Type B pancreatic cell (in vitro differentiated cells): ENCODE results near the gene IPCEF1. TPM values are rescaled to one million over a fixed set of nuclear protein-coding genes. Genes with fewer than 3 reads are reported as not detected.
A peak's percentile ranks its signal among the peaks of the same experiment; 100 is the strongest.
"Not testable (repeated sequence)": the region's sequence is repeated elsewhere in the genome, so short reads cannot be mapped to it uniquely, and the experiment has no call there.

ENCODE experiments used
- DNase-seq: peaks from one replicate; pipeline ENCODE4 v3.0.0; 2021; ENCODE audit warnings: mixed read lengths; ENCODE audit not compliant: unreplicated experiment; ENCODE audit errors: extremely low spot score
- H3K27ac Mint-ChIP-seq: 2 replicates; pipeline ENCODE4 v1.8.0; 2021; ENCODE audit warnings: mild to moderate bottlenecking, mixed read lengths
- H3K27me3 Mint-ChIP-seq: 2 replicates; pipeline ENCODE4 v1.8.0; 2021; ENCODE audit warnings: mixed read lengths
- H3K36me3 Mint-ChIP-seq: 2 replicates; pipeline ENCODE4 v1.8.0; 2021; ENCODE audit warnings: mixed read lengths
- H3K4me1 Mint-ChIP-seq: one replicate; pipeline ENCODE4 v1.8.0; 2021; ENCODE audit warnings: mixed read lengths; ENCODE audit not compliant: unreplicated experiment
- H3K4me3 Mint-ChIP-seq: 2 replicates; pipeline ENCODE4 v1.8.0; 2021; ENCODE audit warnings: mild to moderate bottlenecking, mixed read lengths
- H3K9me3 Mint-ChIP-seq: 2 replicates; pipeline ENCODE4 v1.8.0; 2021; ENCODE audit warnings: mixed read lengths
- total RNA-seq: library from RNA; stranded (reverse); gene quantifications from 2 replicates; pipeline ENCODE4 v1.2.1, GENCODE V29; 2021; ENCODE audit warnings: low replicate concordance
- TF ChIP-seq, protein P1 (sequence below): fragments of 200-600 bp; sonication (generic); conservative IDR thresholded peaks from 2 replicates; pipeline ENCODE4 v1.5.0; 2021; ENCODE audit warnings: antibody characterized with exemption, mild to moderate bottlenecking

IPCEF1 gene
- total RNA-seq, 1 donor from 2014 or later = 1.0 TPM

DNA sequence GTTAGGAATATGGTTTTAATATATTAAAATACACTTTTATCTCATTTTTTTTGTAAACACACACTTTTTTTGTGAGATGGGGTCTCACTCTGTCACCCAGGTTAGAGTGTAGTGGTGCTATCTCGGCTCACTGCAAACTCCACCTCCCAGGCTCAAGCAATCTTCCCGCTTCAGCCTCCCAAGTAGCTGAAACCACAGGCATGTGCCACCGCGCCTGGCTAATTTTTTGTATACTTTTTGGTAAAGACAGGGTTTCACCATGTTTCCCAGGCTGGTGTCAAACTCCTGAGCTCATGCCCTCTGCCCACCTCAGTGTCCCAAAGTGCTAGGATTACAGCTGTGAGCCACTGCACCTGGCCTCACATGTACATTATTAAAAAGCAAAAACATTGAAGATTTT lies 10.8 kb downstream of the IPCEF1 start:
- no peaks in the 10 kb centered on the region for H3K36me3 Mint-ChIP-seq
- DNase-seq = no peak
- TF ChIP-seq, protein P1, sequence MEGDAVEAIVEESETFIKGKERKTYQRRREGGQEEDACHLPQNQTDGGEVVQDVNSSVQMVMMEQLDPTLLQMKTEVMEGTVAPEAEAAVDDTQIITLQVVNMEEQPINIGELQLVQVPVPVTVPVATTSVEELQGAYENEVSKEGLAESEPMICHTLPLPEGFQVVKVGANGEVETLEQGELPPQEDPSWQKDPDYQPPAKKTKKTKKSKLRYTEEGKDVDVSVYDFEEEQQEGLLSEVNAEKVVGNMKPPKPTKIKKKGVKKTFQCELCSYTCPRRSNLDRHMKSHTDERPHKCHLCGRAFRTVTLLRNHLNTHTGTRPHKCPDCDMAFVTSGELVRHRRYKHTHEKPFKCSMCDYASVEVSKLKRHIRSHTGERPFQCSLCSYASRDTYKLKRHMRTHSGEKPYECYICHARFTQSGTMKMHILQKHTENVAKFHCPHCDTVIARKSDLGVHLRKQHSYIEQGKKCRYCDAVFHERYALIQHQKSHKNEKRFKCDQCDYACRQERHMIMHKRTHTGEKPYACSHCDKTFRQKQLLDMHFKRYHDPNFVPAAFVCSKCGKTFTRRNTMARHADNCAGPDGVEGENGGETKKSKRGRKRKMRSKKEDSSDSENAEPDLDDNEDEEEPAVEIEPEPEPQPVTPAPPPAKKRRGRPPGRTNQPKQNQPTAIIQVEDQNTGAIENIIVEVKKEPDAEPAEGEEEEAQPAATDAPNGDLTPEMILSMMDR = no peak
- H3K9me3 Mint-ChIP-seq = peaks cover 9% of the 10 kb centered on the region
- H3K4me3 Mint-ChIP-seq = no peak overlapping the region
- no peak overlapping the region for H3K27ac Mint-ChIP-seq
- H3K4me1 Mint-ChIP-seq = peaks cover 8% of the 10 kb centered on the region
- no peaks in the 10 kb centered on the region for H3K27me3 Mint-ChIP-seq

DNA sequence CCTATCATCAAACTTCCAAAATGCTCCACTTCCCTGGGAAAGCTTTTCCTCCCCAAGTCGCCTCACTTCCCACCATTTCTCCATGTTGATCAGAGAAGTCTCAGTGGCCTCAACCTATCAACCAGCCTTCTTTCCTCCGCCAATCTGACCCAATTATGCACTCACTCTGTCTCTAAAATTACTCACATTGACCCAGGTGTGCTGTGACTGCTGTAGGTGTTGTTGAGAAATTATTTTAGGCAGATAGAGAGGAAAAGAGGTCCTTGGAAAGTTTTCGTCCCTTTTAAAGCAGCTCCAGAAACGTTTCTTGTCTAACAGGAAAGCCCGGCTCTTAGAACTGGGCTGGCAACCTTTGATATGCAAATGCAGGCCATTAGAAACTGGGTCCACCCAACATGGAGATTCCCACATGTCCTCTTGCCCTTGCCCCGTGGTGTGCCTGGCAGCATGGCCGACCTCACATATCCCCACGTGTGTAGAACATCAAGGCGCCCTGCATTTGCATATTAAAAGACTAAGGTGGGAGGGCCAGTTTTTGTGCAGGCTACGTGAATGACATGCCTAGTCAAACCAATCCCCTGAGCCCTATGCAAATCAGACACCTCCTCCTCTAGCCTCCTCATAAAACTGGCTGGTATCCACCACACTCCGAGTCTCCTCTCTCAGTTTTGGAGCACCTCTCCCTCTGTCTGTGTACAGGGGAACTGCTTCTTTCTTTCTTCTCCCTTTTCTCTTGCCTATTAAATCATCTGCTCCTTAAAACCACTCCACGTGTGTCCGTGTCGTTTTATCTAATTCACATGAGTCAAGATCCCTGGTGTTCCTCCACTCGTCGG lies 12.9 kb downstream of the IPCEF1 start:
- Mint-ChIP-seq H3K27me3 (no peaks in the 10 kb centered on the region), H3K9me3 (peaks cover 9% of the 10 kb centered on the region), H3K4me3 (peak overlapping the region; percentile 77), H3K36me3 (no peaks in the 10 kb centered on the region), H3K4me1 (peaks cover 8% of the 10 kb centered on the region), H3K27ac (peak overlapping the region; percentile 89)
- no peak for DNase-seq
- TF ChIP-seq, protein P1 = peak; percentile 53

DNA sequence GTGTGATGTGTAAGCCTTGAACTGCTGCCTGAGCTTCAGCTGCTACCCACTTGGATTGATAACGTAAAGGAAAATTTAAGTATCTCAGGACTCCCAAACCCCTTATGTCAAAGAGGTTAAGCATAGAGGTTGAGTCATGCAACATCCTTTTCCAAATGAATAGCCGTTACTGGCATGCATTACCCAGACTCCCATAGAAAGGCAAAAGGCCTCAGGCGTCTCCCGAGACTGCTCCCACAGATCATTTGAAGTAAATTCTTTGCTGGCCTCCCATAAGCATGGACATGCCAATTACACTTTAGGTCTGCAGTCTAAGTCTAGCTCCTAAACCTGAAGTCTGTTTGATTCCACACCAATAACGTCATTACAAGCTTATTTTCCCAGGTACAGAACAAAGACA lies 14.7 kb downstream of the IPCEF1 start:
- Mint-ChIP-seq H3K4me1 (peaks cover 8% of the 10 kb centered on the region), H3K36me3 (peaks cover 3% of the 10 kb centered on the region), H3K27ac (no peak overlapping the region), H3K9me3 (peaks cover 9% of the 10 kb centered on the region), H3K4me3 (no peak overlapping the region), H3K27me3 (no peaks in the 10 kb centered on the region)
- TF ChIP-seq, protein P1 = no peak
- DNase-seq = no peak

DNA sequence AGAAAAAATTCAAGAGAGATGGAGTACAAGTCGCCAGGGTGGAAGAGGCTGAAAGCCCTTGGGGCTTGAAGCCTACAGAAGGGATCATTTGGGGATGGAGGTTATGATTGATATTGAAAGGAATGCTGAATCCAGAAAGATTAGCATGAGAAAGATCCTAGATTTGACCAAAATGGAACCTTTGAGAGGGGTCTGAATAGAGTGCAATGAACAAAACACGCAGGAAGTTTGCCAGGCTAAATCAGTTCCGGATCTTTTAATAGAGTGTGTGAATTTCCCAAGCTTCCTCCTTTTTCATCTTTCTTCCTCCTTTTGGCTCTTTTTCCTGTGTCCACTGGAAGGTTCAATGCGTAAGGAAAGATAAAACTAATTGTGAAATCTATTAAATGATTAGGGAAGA lies 15.3 kb downstream of the IPCEF1 start:
- Mint-ChIP-seq H3K27me3 (no peaks in the 10 kb centered on the region), H3K4me3 (no peak overlapping the region), H3K9me3 (peaks cover 9% of the 10 kb centered on the region), H3K36me3 (peaks cover 4% of the 10 kb centered on the region), H3K27ac (no peak overlapping the region), H3K4me1 (peaks cover 8% of the 10 kb centered on the region)
- no peak for DNase-seq
- TF ChIP-seq, protein P1 = no peak

DNA sequence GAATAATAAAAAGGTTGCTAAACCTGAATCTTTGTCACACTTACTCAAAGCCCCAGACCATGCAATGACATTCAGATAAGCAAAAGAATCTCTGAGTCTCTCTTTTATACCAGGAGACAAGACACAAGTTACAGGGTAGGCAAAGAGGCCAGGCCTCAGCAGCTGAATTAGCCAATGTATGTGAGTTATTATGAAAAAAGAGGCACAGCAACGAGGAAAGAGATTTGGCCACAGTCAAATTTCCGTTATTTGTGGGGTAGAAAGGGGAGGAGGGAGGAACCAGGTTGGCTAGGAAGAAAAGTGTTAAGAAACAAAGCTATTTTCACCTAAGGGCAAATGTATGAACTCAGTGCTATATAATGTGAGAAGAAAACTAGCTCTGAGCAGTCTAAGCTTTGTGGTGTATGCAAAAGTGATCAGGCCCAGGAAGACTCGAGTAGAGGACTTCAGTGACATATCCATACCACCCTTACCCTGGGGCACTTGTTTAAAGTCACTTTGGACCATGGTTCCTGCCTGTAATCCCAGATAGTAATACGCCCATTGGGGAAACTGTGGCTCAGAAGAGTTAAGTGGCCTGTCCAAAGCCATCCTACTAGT lies 19.1 kb downstream of the IPCEF1 start:
- TF ChIP-seq, protein P1 = no peak
- Mint-ChIP-seq H3K4me3 (no peak overlapping the region), H3K27ac (peak overlapping the region; percentile 5), H3K36me3 (peaks cover 6% of the 10 kb centered on the region), H3K27me3 (no peaks in the 10 kb centered on the region), H3K4me1 (peaks cover 5% of the 10 kb centered on the region), H3K9me3 (no peaks in the 10 kb centered on the region)
- no peak for DNase-seq

DNA sequence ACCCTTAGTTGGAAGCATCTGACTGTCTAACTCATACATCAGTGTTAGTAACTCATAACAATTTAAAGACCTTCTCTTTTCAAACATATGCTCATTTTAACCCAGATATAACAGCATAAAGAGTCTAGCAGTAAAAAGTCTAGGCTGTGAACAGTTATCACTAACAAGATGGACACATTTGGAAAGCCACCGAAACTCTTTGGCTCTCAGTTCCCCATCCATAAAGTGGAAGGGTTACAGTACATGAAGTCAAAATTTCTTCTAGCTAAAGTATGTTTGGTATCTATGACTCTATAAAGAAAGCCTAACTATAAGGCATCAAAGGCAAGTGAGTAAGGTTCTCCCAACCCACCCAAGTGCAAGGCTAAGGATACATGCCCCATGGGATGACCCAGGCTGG lies 22.5 kb downstream of the IPCEF1 start:
- DNase-seq, H3K27me3 Mint-ChIP-seq, H3K4me3 Mint-ChIP-seq, H3K4me1 Mint-ChIP-seq, H3K9me3 Mint-ChIP-seq, H3K36me3 Mint-ChIP-seq, H3K27ac Mint-ChIP-seq: not testable (repeated sequence)
